ENCODE results near the gene KRTAP4-9.

- no peak for TF ChIP-seq ZFX (IDR thresholded peaks at IDR 0.05)
- no peak for TF ChIP-seq CTCF (conservative IDR thresholded peaks at IDR 0.05)
These were observed 41.7 kb upstream of the KRTAP4-9 start for GRCh38 chr17:41063449-41063848.
